HG03460 (cell line): Measurements from ENCODE around the gene EPB41L3.
"Not testable (repeated sequence)": the region's sequence is repeated elsewhere in the genome, so short reads cannot be mapped to it uniquely, and the experiment has no call there.

Experiments used
- ATAC-seq: cut with Tn5 transposase; IDR thresholded peaks from one replicate; pipeline ENCODE4 v1.9.1; 2021; ENCODE audit not compliant: unreplicated experiment

EPB41L3 gene

GRCh38 chr18:5532066-5532465 is 11.7 kb downstream of the EPB41L3 start:
- no peak for ATAC-seq

- ATAC-seq, result no peak
Measured at GRCh38 chr18:5530629-5531178, 13.1 kb downstream of the EPB41L3 start.

- ATAC-seq, result no peak
Measured at GRCh38 chr18:5529471-5529870, 14.3 kb downstream of the EPB41L3 start.

- no peak for ATAC-seq
Measured at GRCh38 chr18:5527603-5528002, 16.2 kb downstream of the EPB41L3 start.

- ATAC-seq, result no peak
Measured at GRCh38 chr18:5524660-5525059, 19.1 kb downstream of the EPB41L3 start.

- no peak for ATAC-seq
Measured at GRCh38 chr18:5521000-5521399, 22.8 kb downstream of the EPB41L3 start.

GRCh38 chr18:5520464-5520863 is 23.3 kb downstream of the EPB41L3 start:
- no peak for ATAC-seq

- no peak for ATAC-seq
Measured at GRCh38 chr18:5519448-5520298, 24.1 kb downstream of the EPB41L3 start.

- no peak for ATAC-seq
Measured at GRCh38 chr18:5518899-5519371, 24.9 kb downstream of the EPB41L3 start.

GRCh38 chr18:5518179-5518770 is 25.5 kb downstream of the EPB41L3 start:
- no peak for ATAC-seq

GRCh38 chr18:5516841-5517240 is 27.0 kb downstream of the EPB41L3 start:
- ATAC-seq, result no peak

GRCh38 chr18:5515011-5515784 is 28.6 kb downstream of the EPB41L3 start:
- no peak for ATAC-seq

GRCh38 chr18:5513947-5514346 is 29.9 kb downstream of the EPB41L3 start:
- no peak for ATAC-seq

- no peak for ATAC-seq
Measured at GRCh38 chr18:5512176-5512575, 31.6 kb downstream of the EPB41L3 start.

- not testable (repeated sequence) for ATAC-seq
Measured at GRCh38 chr18:5511541-5511940, 32.3 kb downstream of the EPB41L3 start.

- ATAC-seq, result no peak
Measured at GRCh38 chr18:5510135-5510846, 33.5 kb downstream of the EPB41L3 start.

- ATAC-seq, result no peak
Measured at GRCh38 chr18:5508821-5509220, 35.0 kb downstream of the EPB41L3 start.

- ATAC-seq, result no peak
Measured at GRCh38 chr18:5507756-5508155, 36.0 kb downstream of the EPB41L3 start.

GRCh38 chr18:5506174-5506573 is 37.6 kb downstream of the EPB41L3 start:
- no peak for ATAC-seq

GRCh38 chr18:5503740-5504139 is 40.1 kb downstream of the EPB41L3 start:
- ATAC-seq, result no peak
